Naive thymus-derived CD8-positive, alpha-beta T cell (primary cell): Measurements from ENCODE around the gene ALPL. TPM values are rescaled to one million over a fixed set of nuclear protein-coding genes. Genes with fewer than 3 reads are reported as not detected.

Experiments
- ATAC-seq, 2 donors: fragments of 150-1000 bp; cut with Tn5 transposase in 1 of 2; sonication (Bioruptor Pico), chemical (Tn5 transposase) in 1 of 2; 1 replicate in 1 of 2; 2 replicates in 1 of 2; pipeline ENCODE4 v1.10.0; 2021; ENCODE audit warnings: mild to moderate bottlenecking in 2 of 2, moderate library complexity in 2 of 2
- POLR2A ChIA-PET: fragments of 350-600 bp; sonication (Branson Sonifier 250); formaldehyde crosslinking; loops from one replicate; lab custom pipeline; 2021; ENCODE audit warnings: antibody characterized with exemption; lab: Charles Lee
- DNase-seq, 10 donors: peaks; one replicate each; pipeline versions ENCODE4 v3.0.0 to v3.0.0-alpha.2; 2020 to 2022
- H3K27ac Mint-ChIP-seq, 10 donors: one replicate each; pipeline ENCODE4 v1.8.0; 2020 to 2022; ENCODE audit warnings: mild to moderate bottlenecking in 10 of 10, mixed read lengths in 10 of 10, moderate library complexity in 4 of 10, inconsistent platforms in 1 of 10
- H3K27me3 Mint-ChIP-seq, 5 donors: one replicate each; pipeline ENCODE4 v1.8.0; 2021 to 2022; ENCODE audit warnings: mixed read lengths in 5 of 5
- H3K36me3 Mint-ChIP-seq, 3 donors: one replicate each; pipeline ENCODE4 v1.8.0; 2020 to 2022; ENCODE audit warnings: mixed read lengths in 3 of 3, mild to moderate bottlenecking in 2 of 3, inconsistent platforms in 1 of 3
- H3K4me1 Mint-ChIP-seq, 4 donors: one replicate each; pipeline ENCODE4 v1.8.0; 2021 to 2022; ENCODE audit warnings: mixed read lengths in 4 of 4
- H3K4me3 Mint-ChIP-seq, 10 donors: one replicate each; pipeline ENCODE4 v1.8.0; 2020 to 2022; ENCODE audit warnings: mild to moderate bottlenecking in 10 of 10, mixed read lengths in 10 of 10, moderate library complexity in 6 of 10, inconsistent platforms in 1 of 10
- H3K9me3 Mint-ChIP-seq, 9 donors: one replicate each; pipeline ENCODE4 v1.8.0; 2020 to 2022; ENCODE audit warnings: mixed read lengths in 9 of 9, mild to moderate bottlenecking in 3 of 9, inconsistent platforms in 1 of 9, moderate library complexity in 1 of 9
- polyA plus RNA-seq, 3 donors: library from polyadenylated mRNA; unstranded; fragments of 300-500 nt; fragmentation: Illumina TruSeq; gene quantifications; one replicate each; pipeline ENCODE4 v1.2.3, GENCODE V29; 2021
- total RNA-seq, 8 experiments: library from RNA in 2 of 8; stranded (reverse) in 2 of 8; gene quantifications; one replicate each; pipeline ENCODE4 v1.2.3 and lab custom pipeline; 2021 to 2026

Gene ALPL
- total and polyA plus RNA-seq, 5 experiments from 2014 or later = not detected

DNA sequence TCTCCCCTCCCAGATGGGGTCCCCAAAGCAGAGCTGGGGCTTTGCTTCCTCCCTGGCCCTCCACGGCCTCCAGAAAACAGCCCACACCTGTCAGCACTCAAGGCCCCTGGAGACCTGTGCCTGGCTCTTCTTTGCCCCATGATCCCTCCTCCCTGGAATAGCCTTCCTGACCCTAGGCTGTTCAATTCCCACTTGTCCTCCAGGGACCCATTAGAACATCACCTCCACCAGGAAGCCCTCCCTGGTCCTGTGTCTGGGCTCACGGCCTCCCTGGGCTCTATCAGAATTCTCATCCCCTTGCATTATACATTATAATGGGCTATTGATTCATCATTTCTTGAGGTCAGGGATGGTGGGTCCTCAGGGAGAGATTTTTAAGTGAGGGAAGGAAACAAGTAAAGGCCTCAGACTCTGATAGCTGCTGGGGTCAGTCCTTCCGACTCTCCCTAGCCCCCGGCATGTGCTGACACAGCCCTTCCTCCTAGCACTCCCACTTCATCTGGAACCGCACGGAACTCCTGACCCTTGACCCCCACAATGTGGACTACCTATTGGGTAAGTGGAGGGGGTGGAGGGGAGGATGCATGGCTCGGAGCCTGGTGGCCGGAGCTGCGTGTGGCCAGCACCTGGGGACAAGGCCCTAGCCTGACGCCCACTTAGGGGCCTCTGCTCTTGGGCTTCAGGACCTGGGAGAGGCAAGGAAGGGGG is 60.8 kb downstream of the ALPL start:
- Mint-ChIP-seq H3K36me3 (no peaks in the 10 kb centered on the region), H3K27me3 (peaks cover 0 to 21% (median 15%) of the 10 kb centered on the region in 5 donors), H3K4me1 (no peaks in the 10 kb centered on the region), H3K4me3 (no peak overlapping the region), H3K27ac (peak overlapping the region in 1 of 10 donors; percentile 12), H3K9me3 (no peaks in the 10 kb centered on the region)
- no peak for ATAC-seq
- POLR2A ChIA-PET = no interaction called here
- no peak for DNase-seq

- ATAC-seq (no peak), DNase-seq (no peak)
- H3K36me3 Mint-ChIP-seq = no peaks in the 10 kb centered on the region
- H3K27ac Mint-ChIP-seq = no peak overlapping the region
- peaks cover 0 to 21% (median 18%) of the 10 kb centered on the region in 5 donors for H3K27me3 Mint-ChIP-seq
- POLR2A ChIA-PET = no interaction called here
- no peak overlapping the region for H3K4me3 Mint-ChIP-seq
- H3K4me1 Mint-ChIP-seq = no peaks in the 10 kb centered on the region
- no peaks in the 10 kb centered on the region for H3K9me3 Mint-ChIP-seq
Observed at GRCh38 chr1:21570528-21570875, 61.3 kb downstream of the ALPL start.

DNA sequence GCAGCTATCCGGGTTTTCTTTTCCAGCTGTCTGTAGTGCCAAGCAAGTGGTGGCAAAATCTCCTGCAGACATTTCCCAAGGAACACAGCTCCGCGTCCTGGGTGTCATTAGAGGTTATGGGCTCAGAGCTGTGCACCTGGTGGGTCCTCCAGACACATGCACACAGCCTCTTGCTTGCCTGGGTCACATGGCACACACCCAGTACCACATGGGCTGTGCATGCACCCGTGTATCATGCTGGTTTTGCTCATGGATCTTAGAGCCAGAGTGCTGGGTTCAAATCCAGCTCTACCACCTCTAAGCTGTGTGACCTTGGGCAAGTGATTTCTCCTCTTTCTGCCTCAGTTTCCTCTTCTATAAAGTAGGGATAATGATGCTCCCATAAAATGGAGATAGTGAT is 61.7 kb downstream of the ALPL start:
- no peaks in the 10 kb centered on the region for H3K36me3 Mint-ChIP-seq

DNA sequence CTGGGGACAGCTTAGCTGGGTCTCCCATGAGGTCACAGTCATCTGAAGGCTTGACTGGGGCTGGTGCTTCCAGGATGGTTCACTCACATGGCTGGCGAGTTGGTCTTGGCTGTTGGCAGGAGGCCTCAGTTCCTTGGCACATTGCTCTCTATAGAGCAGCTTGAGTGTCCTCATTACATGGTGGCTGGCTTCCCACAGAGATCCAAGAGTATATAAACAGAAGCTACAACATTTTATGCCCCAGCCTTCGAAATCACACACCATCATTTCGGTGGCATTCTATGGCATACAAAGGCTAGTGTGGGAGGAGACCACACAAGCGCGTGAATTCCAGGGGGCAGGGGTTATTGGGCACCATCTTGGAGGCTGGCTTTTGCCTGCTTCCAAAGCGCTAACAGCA is 63.0 kb downstream of the ALPL start:
- ATAC-seq (no peak), DNase-seq (no peak)
- Mint-ChIP-seq H3K27me3 (peaks cover 3 to 29% (median 25%) of the 10 kb centered on the region in 5 donors), H3K4me1 (no peaks in the 10 kb centered on the region), H3K27ac (no peak overlapping the region), H3K4me3 (no peak overlapping the region), H3K36me3 (no peaks in the 10 kb centered on the region), H3K9me3 (no peaks in the 10 kb centered on the region)
- POLR2A ChIA-PET = no interaction called here

More for the DNA sequence above, 61.7 kb downstream of the ALPL start:
- Mint-ChIP-seq H3K9me3 (no peaks in the 10 kb centered on the region), H3K4me1 (no peaks in the 10 kb centered on the region), H3K27me3 (peaks cover 0 to 24% (median 22%) of the 10 kb centered on the region in 5 donors), H3K4me3 (no peak overlapping the region), H3K27ac (no peak overlapping the region)
- ATAC-seq (no peak), DNase-seq (no peak)
- POLR2A ChIA-PET = no interaction called here

- DNase-seq = no peak
- Mint-ChIP-seq H3K4me3 (peak overlapping the region in 1 of 10 donors; percentile 45), H3K4me1 (no peaks in the 10 kb centered on the region), H3K9me3 (no peaks in the 10 kb centered on the region), H3K36me3 (no peaks in the 10 kb centered on the region), H3K27me3 (peaks cover 3 to 30% (median 25%) of the 10 kb centered on the region in 5 donors), H3K27ac (no peak overlapping the region)
- POLR2A ChIA-PET = no interaction called here
- no peak for ATAC-seq
Observed at GRCh38 chr1:21572735-21573277, 63.6 kb downstream of the ALPL start.

DNA sequence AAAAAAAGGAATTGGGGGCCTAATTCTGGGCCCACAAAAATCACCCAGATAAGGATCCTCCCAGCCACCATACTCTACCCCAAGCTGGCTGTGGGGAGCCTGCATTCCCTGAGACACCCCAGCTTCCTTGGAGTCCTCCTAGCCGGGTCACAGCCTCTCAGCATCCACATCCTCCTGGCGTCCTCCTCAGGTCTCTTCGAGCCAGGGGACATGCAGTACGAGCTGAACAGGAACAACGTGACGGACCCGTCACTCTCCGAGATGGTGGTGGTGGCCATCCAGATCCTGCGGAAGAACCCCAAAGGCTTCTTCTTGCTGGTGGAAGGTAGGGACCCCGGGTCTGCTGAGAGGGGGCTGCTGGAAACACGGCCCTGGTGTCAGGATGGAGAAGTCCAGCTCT is 64.3 kb downstream of the ALPL start:
- Mint-ChIP-seq H3K27ac (no peak overlapping the region), H3K4me1 (no peaks in the 10 kb centered on the region), H3K9me3 (no peaks in the 10 kb centered on the region), H3K4me3 (no peak overlapping the region), H3K27me3 (peaks cover 3 to 29% (median 25%) of the 10 kb centered on the region in 5 donors), H3K36me3 (no peaks in the 10 kb centered on the region)
- POLR2A ChIA-PET = no interaction called here
- ATAC-seq = no peak
- no peak for DNase-seq

DNA sequence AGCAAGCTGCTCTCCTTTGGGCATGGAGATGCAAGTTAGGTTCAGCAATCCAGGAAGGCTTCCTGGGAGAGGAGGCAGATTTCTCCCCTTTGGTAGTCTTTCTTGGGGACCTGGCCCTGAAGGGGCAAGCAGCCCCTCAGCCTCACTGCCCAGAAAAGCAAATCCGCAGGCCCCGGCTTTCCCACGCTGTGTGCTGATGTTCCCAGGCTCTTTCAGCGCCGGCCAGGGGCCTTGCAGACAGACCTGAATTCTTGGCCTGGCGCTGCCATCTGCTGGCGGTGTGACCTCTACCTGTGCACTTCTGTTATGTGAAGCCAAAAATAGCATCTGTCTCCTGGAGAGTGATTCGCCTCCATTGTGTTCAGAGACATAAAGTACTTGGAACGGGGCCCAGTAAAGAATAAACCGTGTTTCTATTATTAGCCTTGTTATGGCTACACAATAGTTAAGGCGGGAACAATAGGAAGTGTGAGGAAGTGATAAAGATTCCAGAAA is 64.8 kb downstream of the ALPL start:
- peak overlapping the region in 1 of 10 donors; percentile 54 for H3K27ac Mint-ChIP-seq
- DNase-seq = no peak

DNA sequence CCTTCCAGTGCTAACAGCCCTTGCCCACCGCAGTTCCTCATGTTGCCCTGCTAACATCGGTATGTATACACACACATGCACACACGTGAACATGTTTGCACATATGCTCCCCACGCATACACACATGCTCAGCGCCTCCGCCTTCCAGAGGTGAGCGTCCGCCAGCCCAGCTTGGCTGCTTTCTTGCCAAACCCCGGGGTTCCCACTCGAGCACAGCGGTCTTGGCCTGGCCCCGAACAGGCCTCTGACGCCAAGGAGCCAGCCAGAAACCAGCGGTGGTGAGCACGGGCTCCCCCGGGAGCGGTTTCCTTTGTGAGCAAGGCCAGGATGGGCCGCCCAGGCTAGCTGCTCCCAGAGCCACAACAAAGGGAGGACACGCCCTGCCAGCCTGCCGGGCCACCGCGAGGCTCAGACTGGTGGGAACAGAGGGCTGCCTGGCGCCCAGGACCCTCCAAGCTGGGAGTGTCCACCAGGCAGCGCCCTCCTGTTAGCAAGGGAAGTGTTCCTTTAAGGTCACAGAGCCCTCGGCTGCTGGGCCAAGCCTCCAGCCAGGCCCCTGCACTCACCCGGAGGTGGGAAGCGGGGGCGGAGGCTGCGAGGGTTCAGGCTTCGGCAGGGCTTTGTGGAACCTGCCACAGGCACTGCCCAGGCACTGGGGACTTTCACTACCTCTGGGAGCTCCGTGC is 65.4 kb downstream of the ALPL start:
- Mint-ChIP-seq H3K4me1 (no peaks in the 10 kb centered on the region), H3K4me3 (no peak overlapping the region), H3K27ac (peak overlapping the region in 1 of 10 donors; percentile 54), H3K27me3 (peaks cover 3 to 29% (median 23%) of the 10 kb centered on the region in 5 donors), H3K36me3 (no peaks in the 10 kb centered on the region), H3K9me3 (no peaks in the 10 kb centered on the region)
- DNase-seq = no peak
- POLR2A ChIA-PET = no interaction called here
- ATAC-seq = no peak

More for the DNA sequence above, 64.8 kb downstream of the ALPL start:
- Mint-ChIP-seq H3K27me3 (peaks cover 3 to 29% (median 23%) of the 10 kb centered on the region in 5 donors), H3K9me3 (no peaks in the 10 kb centered on the region), H3K4me1 (no peaks in the 10 kb centered on the region), H3K4me3 (no peak overlapping the region), H3K36me3 (no peaks in the 10 kb centered on the region)
- POLR2A ChIA-PET = no interaction called here
- no peak for ATAC-seq

- Mint-ChIP-seq H3K9me3 (no peaks in the 10 kb centered on the region), H3K27ac (no peak overlapping the region), H3K4me1 (no peaks in the 10 kb centered on the region), H3K27me3 (peaks cover 3 to 29% (median 23%) of the 10 kb centered on the region in 5 donors), H3K36me3 (no peaks in the 10 kb centered on the region), H3K4me3 (no peak overlapping the region)
- POLR2A ChIA-PET = no interaction called here
- no peak for DNase-seq
- ATAC-seq = no peak
Observed at GRCh38 chr1:21575351-21575942, 66.2 kb downstream of the ALPL start.

DNA sequence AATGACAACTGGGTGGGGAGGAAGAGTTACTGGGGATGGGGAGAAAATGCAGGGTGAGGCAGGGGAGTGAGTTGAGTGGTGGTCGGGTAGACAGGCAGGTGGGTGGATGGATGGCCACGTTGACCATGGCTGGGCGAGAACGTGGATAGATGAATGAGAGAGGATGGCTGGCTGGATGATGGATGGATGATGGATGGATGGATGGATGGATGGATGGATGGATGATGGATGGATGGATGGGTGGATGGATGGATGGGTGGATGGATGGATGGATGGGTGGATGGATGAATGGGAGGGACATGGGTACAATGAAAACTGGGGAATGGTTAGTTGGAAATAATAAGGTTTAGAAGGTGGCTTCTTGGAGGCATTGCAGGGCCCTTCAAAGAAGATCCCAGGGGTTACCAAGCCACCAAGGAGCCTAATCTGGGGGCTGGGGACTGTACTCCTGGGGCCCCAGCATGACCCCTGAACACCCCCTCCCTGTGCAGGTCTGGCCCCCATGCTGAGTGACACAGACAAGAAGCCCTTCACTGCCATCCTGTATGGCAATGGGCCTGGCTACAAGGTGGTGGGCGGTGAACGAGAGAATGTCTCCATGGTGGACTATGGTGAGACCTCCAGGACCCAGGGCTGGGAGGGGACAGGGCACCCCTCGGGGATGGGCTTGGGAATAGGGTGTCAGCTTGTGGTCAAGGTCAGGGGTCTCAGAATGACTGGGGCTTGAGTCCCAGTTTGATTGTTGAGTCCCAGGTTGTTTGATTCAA is 67.0 kb downstream of the ALPL start:
- Mint-ChIP-seq H3K4me3 (no peak overlapping the region), H3K4me1 (no peaks in the 10 kb centered on the region), H3K27me3 (peaks cover 3 to 29% (median 23%) of the 10 kb centered on the region in 5 donors), H3K27ac (peak overlapping the region in 1 of 10 donors; percentile 44), H3K9me3 (no peaks in the 10 kb centered on the region), H3K36me3 (no peaks in the 10 kb centered on the region)
- DNase-seq (no peak), ATAC-seq (no peak)
- POLR2A ChIA-PET = no interaction called here

DNA sequence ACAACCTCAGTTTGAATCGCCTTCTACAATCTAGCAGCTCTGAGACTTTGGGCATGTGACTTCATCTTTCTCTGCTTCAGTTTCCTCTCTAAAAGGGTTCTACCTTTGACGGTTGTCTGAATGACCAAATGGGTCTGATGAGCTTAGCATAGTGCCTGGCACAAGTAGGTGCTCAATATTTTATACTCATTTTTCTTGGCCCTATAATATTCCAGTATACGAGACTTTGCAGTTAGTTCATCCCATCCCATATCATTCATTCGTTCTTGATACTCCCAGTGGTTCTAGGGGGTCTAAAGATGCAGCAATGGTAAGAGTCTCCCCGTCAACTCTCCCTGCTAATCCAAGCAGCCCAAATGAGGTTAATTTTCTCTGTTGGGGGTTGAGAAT is 67.6 kb downstream of the ALPL start:
- Mint-ChIP-seq H3K36me3 (no peaks in the 10 kb centered on the region), H3K9me3 (no peaks in the 10 kb centered on the region), H3K27me3 (peaks cover 4 to 29% (median 23%) of the 10 kb centered on the region in 5 donors), H3K4me3 (no peak overlapping the region), H3K27ac (no peak overlapping the region), H3K4me1 (no peaks in the 10 kb centered on the region)
- POLR2A ChIA-PET = no interaction called here
- ATAC-seq = no peak
- DNase-seq = no peak

DNA sequence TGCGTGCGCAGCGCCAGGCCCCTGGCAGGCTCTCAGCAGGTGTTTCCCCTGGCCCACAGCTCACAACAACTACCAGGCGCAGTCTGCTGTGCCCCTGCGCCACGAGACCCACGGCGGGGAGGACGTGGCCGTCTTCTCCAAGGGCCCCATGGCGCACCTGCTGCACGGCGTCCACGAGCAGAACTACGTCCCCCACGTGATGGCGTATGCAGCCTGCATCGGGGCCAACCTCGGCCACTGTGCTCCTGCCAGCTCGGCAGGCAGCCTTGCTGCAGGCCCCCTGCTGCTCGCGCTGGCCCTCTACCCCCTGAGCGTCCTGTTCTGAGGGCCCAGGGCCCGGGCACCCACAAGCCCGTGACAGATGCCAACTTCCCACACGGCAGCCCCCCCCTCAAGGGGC is 68.1 kb downstream of the ALPL start:
- Mint-ChIP-seq H3K27ac (no peak overlapping the region), H3K27me3 (peaks cover 4 to 29% (median 23%) of the 10 kb centered on the region in 5 donors), H3K9me3 (no peaks in the 10 kb centered on the region), H3K4me3 (no peak overlapping the region), H3K36me3 (no peaks in the 10 kb centered on the region), H3K4me1 (no peaks in the 10 kb centered on the region)
- POLR2A ChIA-PET = no interaction called here
- ATAC-seq = no peak
- DNase-seq = no peak
